Measurements from ENCODE around the gene ADGRG4. TPM values are rescaled to one million over a fixed set of nuclear protein-coding genes. Genes with fewer than 3 reads are reported as not detected.
"Not testable (repeated sequence)": the region's sequence is repeated elsewhere in the genome, so short reads cannot be mapped to it uniquely, and the experiment has no call there.

ADGRG4 gene
- not detected for total RNA-seq
- polyA plus RNA-seq: not detected

DNA sequence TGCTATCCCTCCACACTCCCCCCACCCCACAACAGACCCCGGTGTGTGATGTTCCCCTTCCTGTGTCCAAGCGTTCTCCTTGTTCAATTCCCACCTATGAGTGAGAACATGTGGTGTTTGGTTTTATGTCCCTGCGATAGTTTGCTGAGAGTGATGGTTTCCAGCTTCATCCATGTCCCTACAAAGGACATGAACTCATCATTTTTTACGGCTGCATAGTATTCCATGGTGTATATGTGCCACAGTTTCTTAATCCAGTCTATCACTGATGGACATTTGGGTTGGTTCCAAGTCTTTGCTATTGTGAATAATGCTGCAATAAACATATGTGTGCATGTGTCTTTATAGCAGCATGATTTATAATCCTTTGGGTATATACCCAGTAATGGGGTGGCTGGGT is at the start of gene ADGRG4:
ADGRG4 (plus strand) TSS at position 243 of the 400 bp plus-strand sequence. CDS start 7,815 bp downstream, outside the sequence.
- H3K36me3 Mint-ChIP-seq; H3K27me3 ChIP-seq (ENCODE audit: insufficient read depth, low read length); H3K9me3 Mint-ChIP-seq; H3K27me3 Mint-ChIP-seq; H3K36me3 ChIP-seq (ENCODE audit: insufficient read depth, low read length); H3K4me3 ChIP-seq (ENCODE audit: low read length in 2 of 2); POLR2A ChIA-PET (ENCODE audit: partially characterized antibody); H3K27ac Mint-ChIP-seq; H3K4me1 ChIP-seq (ENCODE audit: insufficient read depth, low read length); CTCF ChIA-PET (ENCODE audit: partially characterized antibody); DNase-seq; H3K27ac ChIP-seq (ENCODE audit: low read depth, low read length); H3K4me1 Mint-ChIP-seq; H3K4me3 Mint-ChIP-seq; intact Hi-C loops (cut with micrococcal nuclease); H3K9me3 ChIP-seq (ENCODE audit: control insufficient read depth in 1 of 2, low read length in 2 of 2): not testable (repeated sequence)

DNA sequence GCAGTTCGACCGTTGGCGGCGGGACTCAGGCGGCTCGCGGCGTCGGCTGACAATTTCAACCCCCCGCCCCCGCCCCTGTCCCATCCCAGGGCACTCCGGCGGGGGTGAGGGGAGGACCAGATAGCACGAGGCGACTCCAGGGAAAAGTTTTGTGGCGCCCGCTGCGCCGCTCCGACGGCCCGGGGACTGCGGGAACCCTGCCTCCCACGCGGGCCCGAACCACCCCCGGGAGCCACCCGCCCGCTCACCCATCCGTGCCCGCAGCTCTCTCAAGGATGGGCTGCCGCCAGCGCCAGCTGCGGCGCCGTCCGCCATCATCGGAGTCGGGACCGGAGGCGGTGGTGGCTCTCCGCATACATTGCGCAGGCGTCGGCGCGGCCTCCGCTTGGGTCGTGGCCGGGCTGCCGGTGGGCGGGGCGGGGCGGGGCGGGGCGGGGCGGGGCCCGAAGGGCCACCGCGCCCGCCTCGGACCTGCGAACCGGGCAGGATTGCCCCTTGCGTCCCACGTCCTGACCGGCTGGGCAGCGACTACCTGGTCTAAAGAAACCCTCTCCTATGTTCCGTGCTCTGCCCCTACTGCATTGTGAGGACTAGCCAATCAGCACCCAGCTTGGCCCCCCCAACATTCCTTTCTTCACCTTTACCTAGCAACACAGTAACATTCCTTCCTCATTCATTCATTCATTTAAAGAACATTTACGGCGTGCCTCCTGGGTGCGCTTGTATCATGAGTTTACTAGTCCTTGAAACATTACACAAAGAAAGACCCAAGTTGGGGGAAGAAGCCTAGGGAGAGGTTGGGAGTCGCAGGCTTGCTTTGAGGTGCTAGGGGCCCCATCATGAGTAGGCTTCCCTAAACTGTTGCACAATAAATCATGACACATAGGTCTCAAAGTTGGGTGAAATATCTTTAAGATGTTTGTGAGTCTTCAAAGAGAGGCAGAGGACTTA is 49.4 kb upstream of the ADGRG4 start, which contains the start of gene MAP7D3:
MAP7D3 (minus strand) TSS at position 360 of the 951 bp plus-strand sequence; CDS start at position 318, 42 bp downstream.
- no peaks in the 10 kb centered on the region for H3K9me3 ChIP-seq (ENCODE audit: control insufficient read depth in 1 of 2, low read length in 2 of 2)
- Mint-ChIP-seq H3K27me3 (no peaks in the 10 kb centered on the region), H3K4me3 (peak within 1 kb of the TSS; percentile 86 to 94 (median 88)), H3K4me1 (peaks cover 2 to 12% (median 5%) of the 10 kb centered on the region in 4 donors), H3K36me3 (peaks cover 0 to 2% of the 10 kb centered on the region in 2 donors), H3K9me3 (no peaks in the 10 kb centered on the region), H3K27ac (peak within 1 kb of the TSS; percentile 78 to 97 (median 88))
- ChIA-PET POLR2A (ENCODE audit: partially characterized antibody) (no interaction called here), CTCF (ENCODE audit: partially characterized antibody) (no interaction called here)
- H3K4me3 ChIP-seq (ENCODE audit: low read length in 2 of 2): peak within 1 kb of the TSS; percentile 23 to 60
- intact Hi-C loops (cut with micrococcal nuclease): loop anchor here (5.0 to 10.0 kb wide), 3 partner anchors 246 to 323 kb away; partner anchors contain the start of genes HTATSF1 and MMGT1
- no peaks in the 10 kb centered on the region for H3K36me3 ChIP-seq (ENCODE audit: insufficient read depth, low read length)
- peaks cover 14% of the 10 kb centered on the region for H3K4me1 ChIP-seq (ENCODE audit: insufficient read depth, low read length)
- H3K27me3 ChIP-seq (ENCODE audit: insufficient read depth, low read length): no peaks in the 10 kb centered on the region
- peak; percentile 67 to 75 (median 73) for DNase-seq
- H3K27ac ChIP-seq (ENCODE audit: low read depth, low read length): peak within 1 kb of the TSS; percentile 46

DNA sequence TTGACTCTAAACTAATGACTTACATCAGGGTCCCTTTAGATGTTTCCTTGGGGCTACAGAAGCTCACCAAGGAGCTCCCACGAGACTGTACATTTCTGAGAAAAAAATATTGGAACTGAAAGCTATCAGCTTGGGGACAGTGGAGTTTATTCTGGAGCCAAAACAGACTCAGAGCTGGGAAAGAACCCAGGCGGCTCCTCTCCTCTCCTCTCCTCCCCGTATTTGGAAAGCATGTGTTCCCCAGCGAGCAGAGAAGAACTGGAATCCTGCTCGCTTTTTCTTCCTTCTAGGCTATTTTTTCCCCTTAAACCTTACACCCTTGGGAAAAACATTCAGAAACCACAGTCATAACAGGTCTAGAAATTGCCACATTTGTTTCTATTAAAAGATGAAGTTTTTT is 45.2 kb upstream of the ADGRG4 start:
- H3K36me3 Mint-ChIP-seq: peaks cover 0 to 2% of the 10 kb centered on the region in 2 donors
- Histone ChIP-seq H3K27me3 (ENCODE audit: insufficient read depth, low read length) (no peaks in the 10 kb centered on the region), H3K27ac (ENCODE audit: low read depth, low read length) (no peak overlapping the region), H3K4me1 (ENCODE audit: insufficient read depth, low read length) (peaks cover 16% of the 10 kb centered on the region), H3K9me3 (ENCODE audit: control insufficient read depth in 1 of 2, low read length in 2 of 2) (no peaks in the 10 kb centered on the region), H3K36me3 (ENCODE audit: insufficient read depth, low read length) (no peaks in the 10 kb centered on the region), H3K4me3 (ENCODE audit: low read length in 2 of 2) (no peak overlapping the region)
- CTCF ChIA-PET (ENCODE audit: partially characterized antibody): interaction anchor here (2.5 kb wide), 1 partner anchor 13 kb away, joined by 8 read pairs; no protein-coding TSS in a partner anchor
- DNase-seq: no peak
- H3K27me3 Mint-ChIP-seq: no peaks in the 10 kb centered on the region
- H3K4me1 Mint-ChIP-seq: peaks cover 8 to 22% (median 10%) of the 10 kb centered on the region in 4 donors
- H3K9me3 Mint-ChIP-seq: no peaks in the 10 kb centered on the region
- H3K27ac Mint-ChIP-seq: no peak overlapping the region
- POLR2A ChIA-PET (ENCODE audit: partially characterized antibody): no interaction called here
- intact Hi-C loops (cut with micrococcal nuclease): loop anchor here (10.0 kb wide), 1 partner anchor 319 kb away; no protein-coding TSS in a partner anchor
- no peak overlapping the region for H3K4me3 Mint-ChIP-seq

DNA sequence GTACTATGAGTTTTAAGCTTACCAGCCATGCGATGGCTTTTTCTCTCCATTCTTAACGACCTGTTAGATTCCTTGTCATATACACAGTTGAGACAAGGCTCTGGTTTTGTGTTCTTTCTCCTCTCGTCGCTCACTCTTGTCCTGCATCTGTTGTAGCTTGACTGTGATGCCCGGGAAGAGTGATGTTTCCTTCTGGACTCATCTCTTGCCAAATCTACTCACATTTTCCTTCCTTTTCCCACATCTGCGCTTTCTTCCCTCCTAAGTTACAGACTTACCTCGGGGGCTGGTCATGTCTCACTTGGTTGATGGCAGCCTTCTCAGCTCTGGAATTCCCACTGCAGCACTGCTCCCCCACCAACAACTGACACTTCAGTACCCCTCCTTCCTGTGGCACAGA is 44.7 kb upstream of the ADGRG4 start:
- H3K36me3 ChIP-seq (ENCODE audit: insufficient read depth, low read length): no peaks in the 10 kb centered on the region
- no peaks in the 10 kb centered on the region for H3K9me3 Mint-ChIP-seq
- ChIA-PET CTCF (ENCODE audit: partially characterized antibody) (interaction anchor here (2.5 kb wide), 1 partner anchor 12 kb away, joined by 8 read pairs; no protein-coding TSS in a partner anchor), POLR2A (ENCODE audit: partially characterized antibody) (no interaction called here)
- H3K4me1 Mint-ChIP-seq: peaks cover 8 to 22% (median 10%) of the 10 kb centered on the region in 4 donors
- H3K4me3 Mint-ChIP-seq: no peak overlapping the region
- peaks cover 16% of the 10 kb centered on the region for H3K4me1 ChIP-seq (ENCODE audit: insufficient read depth, low read length)
- H3K9me3 ChIP-seq (ENCODE audit: control insufficient read depth in 1 of 2, low read length in 2 of 2): no peaks in the 10 kb centered on the region
- H3K27ac Mint-ChIP-seq: peak overlapping the region in 1 of 7 donors; percentile 19
- no peak overlapping the region for H3K27ac ChIP-seq (ENCODE audit: low read depth, low read length)
- H3K4me3 ChIP-seq (ENCODE audit: low read length in 2 of 2): no peak overlapping the region
- no peak for DNase-seq
- H3K36me3 Mint-ChIP-seq: peaks cover 0 to 2% of the 10 kb centered on the region in 2 donors
- H3K27me3 ChIP-seq (ENCODE audit: insufficient read depth, low read length): no peaks in the 10 kb centered on the region
- no peaks in the 10 kb centered on the region for H3K27me3 Mint-ChIP-seq
- intact Hi-C loops (cut with micrococcal nuclease): loop anchor here (10.0 kb wide), 1 partner anchor 319 kb away; no protein-coding TSS in a partner anchor

GRCh38 chrX:136258951-136259350 is 41.8 kb upstream of the ADGRG4 start:
- ChIA-PET POLR2A (ENCODE audit: partially characterized antibody) (no interaction called here), CTCF (ENCODE audit: partially characterized antibody) (no interaction called here)
- no peak overlapping the region for H3K4me3 Mint-ChIP-seq
- Histone ChIP-seq H3K27me3 (ENCODE audit: insufficient read depth, low read length) (no peaks in the 10 kb centered on the region), H3K4me1 (ENCODE audit: insufficient read depth, low read length) (peaks cover 12% of the 10 kb centered on the region), H3K9me3 (ENCODE audit: control insufficient read depth in 1 of 2, low read length in 2 of 2) (no peaks in the 10 kb centered on the region), H3K27ac (ENCODE audit: low read depth, low read length) (no peak overlapping the region), H3K36me3 (ENCODE audit: insufficient read depth, low read length) (no peaks in the 10 kb centered on the region), H3K4me3 (ENCODE audit: low read length in 2 of 2) (no peak overlapping the region)
- H3K9me3 Mint-ChIP-seq: peaks cover 0 to 2% (median 0%) of the 10 kb centered on the region in 8 donors
- no peaks in the 10 kb centered on the region for H3K27me3 Mint-ChIP-seq
- no peak for DNase-seq
- H3K36me3 Mint-ChIP-seq: no peaks in the 10 kb centered on the region
- intact Hi-C loops (cut with micrococcal nuclease): loop anchor here (10.0 kb wide), 1 partner anchor 316 kb away; no protein-coding TSS in a partner anchor
- no peak overlapping the region for H3K27ac Mint-ChIP-seq
- H3K4me1 Mint-ChIP-seq: peaks cover 6 to 17% (median 10%) of the 10 kb centered on the region in 4 donors

- peak overlapping the region in 6 of 7 donors; percentile 7 to 76 (median 41) for H3K27ac Mint-ChIP-seq
- peak overlapping the region in 2 of 8 donors; percentile 33 to 67 for H3K4me3 Mint-ChIP-seq
- Histone ChIP-seq H3K9me3 (ENCODE audit: control insufficient read depth in 1 of 2, low read length in 2 of 2) (no peaks in the 10 kb centered on the region), H3K27ac (ENCODE audit: low read depth, low read length) (no peak overlapping the region), H3K36me3 (ENCODE audit: insufficient read depth, low read length) (no peaks in the 10 kb centered on the region), H3K4me3 (ENCODE audit: low read length in 2 of 2) (no peak overlapping the region), H3K27me3 (ENCODE audit: insufficient read depth, low read length) (no peaks in the 10 kb centered on the region), H3K4me1 (ENCODE audit: insufficient read depth, low read length) (peaks cover 12% of the 10 kb centered on the region)
- H3K4me1 Mint-ChIP-seq: peaks cover 6 to 17% (median 10%) of the 10 kb centered on the region in 4 donors
- H3K36me3 Mint-ChIP-seq: no peaks in the 10 kb centered on the region
- peaks cover 0 to 2% (median 0%) of the 10 kb centered on the region in 8 donors for H3K9me3 Mint-ChIP-seq
- H3K27me3 Mint-ChIP-seq: no peaks in the 10 kb centered on the region
- ChIA-PET CTCF (ENCODE audit: partially characterized antibody) (no interaction called here), POLR2A (ENCODE audit: partially characterized antibody) (no interaction called here)
- peak in 1 of 5 donors; percentile 38 for DNase-seq
- intact Hi-C loops (cut with micrococcal nuclease): loop anchor here (10.0 kb wide), 1 partner anchor 315 kb away; no protein-coding TSS in a partner anchor
These were observed 41.2 kb upstream of the ADGRG4 start for GRCh38 chrX:136259543-136259942.

GRCh38 chrX:136260776-136261175 is 40.0 kb upstream of the ADGRG4 start:
- intact Hi-C loops (cut with micrococcal nuclease): no loop called here
- peaks cover 12% of the 10 kb centered on the region for H3K4me1 ChIP-seq (ENCODE audit: insufficient read depth, low read length)
- H3K27ac ChIP-seq (ENCODE audit: low read depth, low read length): no peak overlapping the region
- peaks cover 0 to 2% (median 0%) of the 10 kb centered on the region in 8 donors for H3K9me3 Mint-ChIP-seq
- H3K27me3 ChIP-seq (ENCODE audit: insufficient read depth, low read length): no peaks in the 10 kb centered on the region
- H3K4me1 Mint-ChIP-seq: peaks cover 6 to 17% (median 10%) of the 10 kb centered on the region in 4 donors
- H3K36me3 Mint-ChIP-seq: no peaks in the 10 kb centered on the region
- H3K27ac Mint-ChIP-seq: no peak overlapping the region
- no peaks in the 10 kb centered on the region for H3K9me3 ChIP-seq (ENCODE audit: control insufficient read depth in 1 of 2, low read length in 2 of 2)
- H3K4me3 Mint-ChIP-seq: no peak overlapping the region
- ChIA-PET POLR2A (ENCODE audit: partially characterized antibody) (no interaction called here), CTCF (ENCODE audit: partially characterized antibody) (no interaction called here)
- no peak overlapping the region for H3K4me3 ChIP-seq (ENCODE audit: low read length in 2 of 2)
- no peaks in the 10 kb centered on the region for H3K36me3 ChIP-seq (ENCODE audit: insufficient read depth, low read length)
- H3K27me3 Mint-ChIP-seq: no peaks in the 10 kb centered on the region
- DNase-seq: no peak
